H1 (cell line): ENCODE measurements around the gene FABP6. TPM values are rescaled to one million over a fixed set of nuclear protein-coding genes. Genes with fewer than 3 reads are reported as not detected.

Experiments used
- CTCF ChIA-PET: fragments of 300-600 bp; sonication (Branson Sonifier 250); formaldehyde crosslinking; loops from one replicate; lab custom pipeline; 2021; ENCODE audit not compliant: partially characterized antibody; lab: Charles Lee
- POLR2A ChIA-PET: fragments of 300-600 bp; sonication (Branson Sonifier 250); formaldehyde crosslinking; loops from one replicate; lab custom pipeline; 2021; ENCODE audit warnings: inconsistent platforms; ENCODE audit not compliant: partially characterized antibody; lab: Charles Lee
- DNase-seq, 2 experiments: peaks; one replicate each; pipeline versions ENCODE4 v3.0.0 to v3.0.0-alpha.2; 2010 to 2022; ENCODE audit warnings: low spot score in 2 of 2, low read depth in 1 of 2, mixed read lengths in 1 of 2
- FAIRE-seq: peaks from 2 replicates; lab custom pipeline; 2011; peaks lifted over from hg19 to GRCh38; lab: Jason Lieb, UNC
- H2AFZ ChIP-seq: 2 replicates; pipeline ENCODE4 v1.8.1; 2012; ENCODE audit warnings: low read length, inconsistent platforms
- H2AK5ac ChIP-seq: 2 replicates; pipeline ENCODE4 v1.6.1; 2013; ENCODE audit warnings: low read depth, low read length
- H2BK120ac ChIP-seq: replicated peaks from 2 replicates; pipeline ENCODE3; 2013; ENCODE audit warnings: low read depth, low read length, inconsistent platforms
- H2BK12ac ChIP-seq: 2 replicates; pipeline ENCODE4 v1.6.1; 2013; ENCODE audit warnings: low read depth, low read length
- H2BK15ac ChIP-seq: 2 replicates; pipeline ENCODE4 v1.6.1; 2013; ENCODE audit warnings: low read length
- H2BK20ac ChIP-seq: 2 replicates; pipeline ENCODE4 v1.6.1; 2013; ENCODE audit warnings: low read length
- H2BK5ac ChIP-seq: 2 replicates; pipeline ENCODE4 v1.6.1; 2013; ENCODE audit warnings: low read depth, low read length
- H3K14ac ChIP-seq: 2 replicates; pipeline ENCODE4 v1.6.1; 2013; ENCODE audit warnings: inconsistent platforms; ENCODE audit not compliant: insufficient read length
- H3K18ac ChIP-seq: 2 replicates; pipeline ENCODE4 v1.6.1; 2013; ENCODE audit warnings: low read length; ENCODE audit errors: extremely low read depth
- H3K23ac ChIP-seq: 2 replicates; pipeline ENCODE4 v1.6.1; 2013; ENCODE audit warnings: inconsistent platforms; ENCODE audit not compliant: insufficient read length
- H3K23me2 ChIP-seq: 2 replicates; pipeline ENCODE4 v1.6.1; 2013; ENCODE audit warnings: low read depth, low read length
- H3K27ac ChIP-seq: 2 replicates; pipeline ENCODE4 v1.6.1; 2011; ENCODE audit warnings: low read depth, low read length, inconsistent platforms
- H3K27me3 ChIP-seq, 4 experiments: replicated peaks in 1 of 4; 1 replicate in 1 of 4; 2 replicates in 3 of 4; pipeline versions ENCODE4 v1.6.1 to v1.8.1; 2011 to 2013; ENCODE audit warnings: low read length in 3 of 4, mild to moderate bottlenecking in 3 of 4, inconsistent platforms in 2 of 4, mixed read lengths in 2 of 4, moderate library complexity in 1 of 4; ENCODE audit not compliant: control insufficient read depth in 3 of 4, insufficient read depth in 3 of 4; ENCODE audit errors: extremely low read depth in 1 of 4
- H3K36me3 ChIP-seq, 4 experiments: 2 replicates each; pipeline versions ENCODE4 v1.6.1 to v1.8.1; 2011 to 2013; ENCODE audit warnings: mild to moderate bottlenecking in 4 of 4, low read length in 3 of 4, moderate library complexity in 2 of 4, control low read depth in 1 of 4, inconsistent platforms in 1 of 4; ENCODE audit not compliant: insufficient read depth in 4 of 4, control insufficient read depth in 2 of 4
- H3K4ac ChIP-seq: replicated peaks from 2 replicates; pipeline ENCODE3; 2013; ENCODE audit warnings: low read length, low read depth, mixed read lengths, inconsistent platforms; ENCODE audit not compliant: insufficient read length
- H3K4me1 ChIP-seq, 4 experiments: replicated peaks in 1 of 4; 1 replicate in 1 of 4; 2 replicates in 3 of 4; pipeline versions ENCODE4 v1.6.1 to v1.8.1; 2011 to 2013; ENCODE audit warnings: low read length in 3 of 4, inconsistent platforms in 2 of 4, mixed read lengths in 1 of 4; ENCODE audit not compliant: insufficient read depth in 4 of 4, control insufficient read depth in 3 of 4
- H3K4me2 ChIP-seq, 2 experiments: 2 replicates each; pipeline versions ENCODE4 v1.6.1 to v1.8.1; 2011 to 2013; ENCODE audit warnings: low read depth in 2 of 2, low read length in 2 of 2, control low read depth in 1 of 2, inconsistent platforms in 1 of 2, mild to moderate bottlenecking in 1 of 2; ENCODE audit not compliant: insufficient read depth in 1 of 2
- H3K4me3 ChIP-seq, 4 experiments: fragments of 200-600, 300-600 bp in 1 of 4; sonication (generic), shearing (Covaris generic), sonication (Bioruptor Twin) in 1 of 4; 2 replicates each; pipeline versions ENCODE4 v1.5.1 to v1.8.1; 2011 to 2016; ENCODE audit warnings: low read length in 4 of 4, low read depth in 3 of 4, control low read depth in 2 of 4, inconsistent platforms in 2 of 4, mild to moderate bottlenecking in 2 of 4, mixed read lengths in 1 of 4, moderate library complexity in 1 of 4; ENCODE audit not compliant: insufficient read depth in 2 of 4; ENCODE audit errors: extremely low read depth in 1 of 4
- H3K56ac ChIP-seq: replicated peaks from 2 replicates; pipeline ENCODE3; 2013; ENCODE audit warnings: low read depth, mild to moderate bottlenecking, mixed read lengths, low read length, inconsistent platforms; ENCODE audit not compliant: insufficient read length
- H3K79me1 ChIP-seq: 2 replicates; pipeline ENCODE4 v1.6.1; 2013; ENCODE audit warnings: low read depth, low read length, control low read depth
- H3K79me2 ChIP-seq, 2 experiments: 2 replicates each; pipeline versions ENCODE4 v1.6.1 to v1.8.1; 2012 to 2013; ENCODE audit warnings: low read length in 2 of 2, mild to moderate bottlenecking in 2 of 2, inconsistent platforms in 1 of 2; ENCODE audit not compliant: insufficient read depth in 2 of 2, control insufficient read depth in 1 of 2
- H3K9ac ChIP-seq, 4 experiments: replicated peaks in 1 of 4; 1 replicate in 1 of 4; 2 replicates in 3 of 4; pipeline versions ENCODE4 v1.6.1 to v1.8.1; 2011 to 2013; ENCODE audit warnings: low read depth in 3 of 4, low read length in 3 of 4, control low read depth in 2 of 4, mild to moderate bottlenecking in 2 of 4, moderate library complexity in 2 of 4, inconsistent platforms in 1 of 4; ENCODE audit errors: extremely low read depth in 1 of 4
- H3K9me3 ChIP-seq, 2 experiments: 2 replicates each; pipeline versions ENCODE4 v1.6.1 to v1.8.1; 2012 to 2013; ENCODE audit warnings: mild to moderate bottlenecking in 2 of 2, moderate library complexity in 2 of 2, control low read depth in 1 of 2, inconsistent platforms in 1 of 2, low read depth in 1 of 2, low read length in 1 of 2, mixed read lengths in 1 of 2; ENCODE audit not compliant: insufficient read depth in 2 of 2
- H4K20me1 ChIP-seq, 2 experiments: replicated peaks in 1 of 2; 2 replicates each; pipeline versions ENCODE3 to v1.8.1; 2011 to 2013; ENCODE audit warnings: inconsistent platforms in 2 of 2, low read length in 2 of 2, mild to moderate bottlenecking in 1 of 2; ENCODE audit not compliant: insufficient read depth in 2 of 2, control insufficient read depth in 1 of 2
- H4K5ac ChIP-seq: 2 replicates; pipeline ENCODE4 v1.6.1; 2013; ENCODE audit warnings: low read length, low read depth, mixed read lengths, inconsistent platforms; ENCODE audit not compliant: insufficient read length
- H4K8ac ChIP-seq: 2 replicates; pipeline ENCODE4 v1.8.0; 2013; ENCODE audit warnings: mild to moderate bottlenecking, moderate library complexity, low read length, inconsistent platforms; ENCODE audit not compliant: insufficient read depth; ENCODE audit errors: extremely low read depth
- H4K91ac ChIP-seq: replicated peaks from 2 replicates; pipeline ENCODE3; 2013; ENCODE audit warnings: low read length, mixed read lengths, inconsistent platforms; ENCODE audit not compliant: insufficient read length
- KDM5A ChIP-seq: fragments of 200-600 bp; IDR thresholded peaks from 2 replicates; pipeline ENCODE4 v1.7.1; 2012; ENCODE audit warnings: mild to moderate bottlenecking, low read length, inconsistent platforms, mixed read lengths
- RXRA ChIP-seq: IDR thresholded peaks from 2 replicates; pipeline ENCODE4 v1.6.1; 2011; ENCODE audit warnings: low read depth, mild to moderate bottlenecking, low read length, moderate library complexity; ENCODE audit not compliant: insufficient read depth
- SIX5 ChIP-seq: IDR thresholded peaks from 2 replicates; pipeline ENCODE4 v1.6.1; 2011; ENCODE audit warnings: mild to moderate bottlenecking, low read depth, low read length
- WGBS, 2 experiments: shearing (Covaris generic) in 1 of 2; methylation state at CpG; one replicate each; pipeline versions ENCODE4 v1.1.6 to v1.1.7; 2013 to 2015; ENCODE audit warnings: low lambda C conversion rate in 2 of 2, mixed read lengths in 2 of 2, inconsistent platforms in 1 of 2, low coverage in 1 of 2, missing lambda C conversion rate in 1 of 2; ENCODE audit not compliant: insufficient replicate concordance in 2 of 2, insufficient coverage in 1 of 2, insufficient read length in 1 of 2; ENCODE audit errors: extremely low coverage in 1 of 2, missing lambda C conversion rate in 1 of 2; 5-methylcytosine and 5-hydroxymethylcytosine counted together
- polyA plus RNA-seq, 7 experiments: library from polyadenylated mRNA; depleted of rRNA in 3 of 7; stranded (reverse) in 5 of 7; unstranded in 2 of 7; fragments of >200 nt in 5 of 7; fragments of 200-250 nt in 2 of 7; gene quantifications; 1 replicate in 5 of 7; 2 replicates in 1 of 7; 4 replicates in 1 of 7; pipeline versions ENCODE4 v1.2.1 to v1.2.3, GENCODE V29; 2011 to 2013; ENCODE audit warnings: missing spikeins in 2 of 7, mixed read lengths in 2 of 7
- total RNA-seq: library from RNA; stranded (reverse); fragmentation: NEBNext Ultra II Directional; extraction: Animal tissue kit (Norgen Biotek cat#: 25700); gene quantifications from 2 replicates; pipeline ENCODE4 v1.2.1, GENCODE V29; 2021

FABP6 gene
- total and polyA plus RNA-seq, 2 of the 8 experiments (the other 6 are each of a cell fraction or from before 2014, with no cell fraction given): 4.8 to 6.1 TPM

DNA sequence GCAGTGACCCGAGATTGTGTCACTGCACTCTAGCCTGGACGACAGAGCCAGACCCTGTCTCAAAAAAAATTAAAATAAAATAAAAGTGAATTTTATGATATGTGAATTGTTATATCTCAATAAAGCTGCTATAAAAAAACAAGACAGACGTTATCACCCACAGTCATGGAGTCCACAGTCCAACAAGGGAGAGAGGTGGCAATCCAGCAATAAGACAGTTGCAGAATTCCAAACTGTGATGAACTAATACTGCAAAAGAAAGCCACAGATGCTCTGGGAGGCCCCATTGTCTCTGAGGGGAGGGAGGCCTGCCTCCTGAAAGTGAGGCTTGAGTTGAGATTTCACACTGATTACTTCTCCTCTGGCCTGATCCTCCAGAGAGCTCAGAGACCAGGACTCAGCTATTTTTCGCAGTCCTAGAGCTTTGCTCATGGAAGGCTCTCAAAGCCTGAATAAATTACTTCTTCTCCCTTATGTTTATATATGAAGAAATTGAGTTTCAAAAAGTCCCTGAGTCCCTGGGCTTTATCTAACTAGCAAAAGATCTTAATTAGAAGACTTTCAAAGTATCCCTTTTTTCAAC, 55.1 kb downstream of the FABP6 start:
- no peak overlapping the region for H2BK12ac ChIP-seq
- FAIRE-seq (no peak), DNase-seq (no peak)
- no peak overlapping the region for H2BK20ac ChIP-seq
- no peak overlapping the region for H2BK5ac ChIP-seq
- H3K27ac ChIP-seq: no peak overlapping the region
- H3K79me2 ChIP-seq: peaks cover 5 to 63% of the 10 kb centered on the region in 2 experiments; a peak in 3 of 4 replicates
- 91% methylated on average over 4 of the region's 4 CpGs; no CpG with 5 or more reads in 1 of the 2 experiments for WGBS, 2 experiments
- no peak overlapping the region for H3K23ac ChIP-seq
- peaks cover 12% of the 10 kb centered on the region; the same call in 1 of the 2 replicates for H3K79me1 ChIP-seq
- H3K56ac ChIP-seq: no peak overlapping the region
- H3K4me1 ChIP-seq: peaks cover 11 to 33% (median 18%) of the 10 kb centered on the region in 4 experiments
- H4K20me1 ChIP-seq: peaks cover 0 to 1% of the 10 kb centered on the region in 2 experiments
- H3K9me3 ChIP-seq: no peaks in the 10 kb centered on the region
- no peak overlapping the region for H3K4me2 ChIP-seq
- no peak overlapping the region for H4K8ac ChIP-seq
- no peaks in the 10 kb centered on the region for H3K23me2 ChIP-seq
- TF ChIP-seq KDM5A: no peak
- no peak for TF ChIP-seq RXRA
- TF ChIP-seq SIX5: no peak
- TF ChIP-seq, all 59 proteins: peak for 0
- Histone ChIP-seq H2AFZ (no peak overlapping the region), H3K27me3 (no peaks in the 10 kb centered on the region), H3K4me3 (no peak overlapping the region), H2BK120ac (no peak overlapping the region), H3K9ac (no peak overlapping the region), H3K36me3 (peaks cover 2 to 17% (median 11%) of the 10 kb centered on the region in 4 experiments; a peak in 7 of 8 replicates), H3K18ac (no peak overlapping the region), H2AK5ac (no peak overlapping the region), H3K14ac (no peak overlapping the region), H3K4ac (no peak overlapping the region), H2BK15ac (no peak overlapping the region), H4K5ac (no peak overlapping the region), H4K91ac (no peak overlapping the region)
- ChIA-PET POLR2A (interaction anchor here (0.9 to 4.3 kb wide), 3 partner anchors 11 to 27 kb away, joined by 4 to 25 read pairs (median 4); partner anchors contain the start of gene CCNJL), CTCF (interaction anchor here (0.6 to 2.3 kb wide), 7 partner anchors 18 to 151 kb away, joined by 3 to 9 read pairs (median 6); no protein-coding TSS in a partner anchor)
